HUES48 (cell line): ENCODE results near the gene PDHB.

Source experiments
- H3K27ac ChIP-seq: one replicate; pipeline ENCODE4 v1.7.0; 2013; ENCODE audit warnings: low read depth, low read length, inconsistent platforms
- H3K27me3 ChIP-seq: 2 replicates; pipeline ENCODE4 v1.6.1; 2013; ENCODE audit warnings: mild to moderate bottlenecking, low read length; ENCODE audit not compliant: control insufficient read depth, insufficient read depth
- H3K36me3 ChIP-seq: 2 replicates; pipeline ENCODE4 v1.6.1; 2013; ENCODE audit warnings: low read length; ENCODE audit not compliant: control insufficient read depth, insufficient read depth
- H3K4me1 ChIP-seq: 2 replicates; pipeline ENCODE4 v1.6.1; 2013; ENCODE audit warnings: mild to moderate bottlenecking, low read length; ENCODE audit not compliant: control insufficient read depth, insufficient read depth
- H3K4me3 ChIP-seq: 2 replicates; pipeline ENCODE4 v1.5.1; 2013; ENCODE audit warnings: mild to moderate bottlenecking, low read depth, low read length
- H3K9ac ChIP-seq: 2 replicates; pipeline ENCODE4 v1.6.1; 2013; ENCODE audit warnings: mild to moderate bottlenecking, low read depth, low read length, moderate library complexity
- H3K9me3 ChIP-seq: 2 replicates; pipeline ENCODE4 v1.6.1; 2013; ENCODE audit warnings: low read length; ENCODE audit not compliant: control insufficient read depth, insufficient read depth

PDHB gene

GRCh38 chr3:58417075-58417474, 16.6 kb downstream of the PDHB start:
- H3K36me3 ChIP-seq: peaks cover 6% of the 10 kb centered on the region; the same call in 1 of the 2 replicates

DNA sequence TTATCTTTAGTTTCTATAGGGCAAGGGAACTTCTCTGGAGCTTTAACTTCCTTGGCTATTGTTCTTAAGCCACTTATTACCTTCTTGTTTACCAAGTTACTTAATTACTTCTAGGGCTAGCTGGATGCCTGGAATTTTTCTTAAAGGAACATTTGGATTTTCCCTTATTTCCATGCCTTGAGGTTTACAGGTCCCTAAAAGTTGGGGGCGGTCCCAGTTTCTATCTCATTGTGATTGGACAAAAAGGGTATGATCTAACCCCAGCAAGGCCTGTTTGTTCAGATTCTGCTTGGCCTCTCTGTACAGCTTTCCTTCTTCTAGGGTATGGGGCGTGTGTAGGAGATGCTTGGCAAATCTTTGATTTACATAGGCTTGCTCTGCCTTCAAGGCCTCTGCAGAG, 17.4 kb downstream of the PDHB start:
- H3K9me3 ChIP-seq: no peaks in the 10 kb centered on the region
- H3K4me1 ChIP-seq: peaks cover 10% of the 10 kb centered on the region
- H3K27ac ChIP-seq: peak overlapping the region; percentile 43
- no peaks in the 10 kb centered on the region for H3K36me3 ChIP-seq
- no peaks in the 10 kb centered on the region for H3K27me3 ChIP-seq
- H3K4me3 ChIP-seq: no peak overlapping the region
- H3K9ac ChIP-seq: no peak overlapping the region

More at GRCh38 chr3:58417075-58417474, 16.6 kb downstream of the PDHB start:
- H3K4me3 ChIP-seq: no peak overlapping the region
- no peaks in the 10 kb centered on the region for H3K9me3 ChIP-seq
- no peak overlapping the region for H3K9ac ChIP-seq
- peaks cover 10% of the 10 kb centered on the region for H3K4me1 ChIP-seq
- H3K27ac ChIP-seq: peak overlapping the region; percentile 43
- no peaks in the 10 kb centered on the region for H3K27me3 ChIP-seq

- Histone ChIP-seq H3K36me3 (peaks cover 3% of the 10 kb centered on the region; the same call in 1 of the 2 replicates), H3K9ac (no peak overlapping the region)
Measured at GRCh38 chr3:58414538-58415197, 19.0 kb downstream of the PDHB start.

DNA sequence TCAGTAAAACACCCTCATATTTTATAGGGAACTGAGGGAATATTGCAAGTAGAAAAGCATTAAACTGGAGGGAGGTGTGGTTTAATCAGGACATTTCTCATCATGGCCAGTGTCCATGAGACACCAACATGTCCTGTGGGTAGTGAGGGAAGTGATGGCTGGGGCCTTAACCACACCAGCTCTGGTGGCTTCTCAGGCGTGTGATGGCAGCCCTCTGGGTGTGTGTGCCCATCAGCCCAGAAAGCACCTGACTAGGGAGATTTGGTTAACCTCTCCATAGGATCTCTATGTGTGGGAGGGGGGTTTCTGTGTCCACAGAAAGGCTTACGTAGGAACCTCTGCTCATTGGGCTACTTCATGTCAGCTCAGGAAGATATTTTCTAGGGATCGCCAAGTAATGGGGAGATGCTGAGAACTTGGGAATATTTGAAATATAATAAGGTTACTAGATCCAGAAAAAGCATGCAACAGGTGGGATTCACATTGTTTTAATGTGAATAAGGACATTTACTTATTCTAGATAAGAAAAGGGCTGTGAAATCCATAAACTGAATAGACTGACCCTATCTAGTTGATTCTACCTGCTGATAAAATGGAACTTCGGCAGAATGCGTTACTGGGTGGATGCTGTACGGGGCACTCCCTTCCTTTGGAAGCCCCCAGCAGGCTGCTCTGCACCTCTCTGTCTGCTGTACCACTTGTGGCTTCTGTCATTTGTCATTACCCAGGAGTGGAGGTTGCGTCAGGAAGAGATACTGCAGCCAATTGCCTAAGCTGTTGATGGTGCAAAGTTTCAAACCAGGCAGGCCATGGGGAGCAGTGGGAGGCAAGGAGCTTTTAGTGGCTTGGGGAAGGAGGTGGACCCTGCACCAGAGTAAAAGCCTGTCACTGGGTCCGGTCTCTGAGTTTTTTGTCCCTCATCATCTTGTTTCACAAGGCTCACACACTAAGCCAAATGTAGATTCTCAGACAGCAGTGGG, 21.5 kb downstream of the PDHB start:
- Histone ChIP-seq H3K27me3 (no peaks in the 10 kb centered on the region), H3K9ac (no peak overlapping the region), H3K9me3 (no peaks in the 10 kb centered on the region), H3K4me1 (peaks cover 10% of the 10 kb centered on the region), H3K27ac (no peak overlapping the region), H3K4me3 (no peak overlapping the region), H3K36me3 (peaks cover 3% of the 10 kb centered on the region; the same call in 1 of the 2 replicates)

More at GRCh38 chr3:58414538-58415197, 19.0 kb downstream of the PDHB start:
- Histone ChIP-seq H3K27me3 (no peaks in the 10 kb centered on the region), H3K4me1 (peaks cover 10% of the 10 kb centered on the region), H3K9me3 (no peaks in the 10 kb centered on the region), H3K27ac (no peak overlapping the region), H3K4me3 (no peak overlapping the region)

DNA sequence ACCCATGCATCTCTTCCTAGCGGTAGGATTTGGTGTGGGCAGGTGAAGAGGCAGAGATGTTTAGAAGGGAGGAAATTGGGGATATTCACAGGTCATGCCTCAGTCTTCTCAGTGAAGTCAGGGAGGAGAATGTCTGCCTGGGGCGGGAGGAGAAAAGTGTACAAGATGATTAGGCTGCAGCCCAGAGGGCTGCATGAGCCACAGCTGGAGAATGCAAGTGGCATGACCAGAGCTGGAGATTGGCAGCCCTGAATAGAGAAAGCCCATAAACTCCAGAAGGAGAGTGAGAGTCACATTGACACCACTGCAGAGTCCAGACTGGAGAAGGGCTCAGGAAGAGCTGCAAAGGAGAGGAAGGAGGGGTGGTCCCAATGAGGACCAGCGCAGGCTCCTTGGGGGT, 22.6 kb downstream of the PDHB start:
- H3K36me3 ChIP-seq: peaks cover 3% of the 10 kb centered on the region; the same call in 1 of the 2 replicates

GRCh38 chr3:58409663-58410062, 24.0 kb downstream of the PDHB start:
- no peak overlapping the region for H3K4me3 ChIP-seq
- H3K9me3 ChIP-seq: no peaks in the 10 kb centered on the region
- H3K4me1 ChIP-seq: peaks cover 6% of the 10 kb centered on the region; the same call in 1 of the 2 replicates
- H3K27ac ChIP-seq: no peak overlapping the region
- no peaks in the 10 kb centered on the region for H3K27me3 ChIP-seq
- H3K9ac ChIP-seq: no peak overlapping the region
- peaks cover 3% of the 10 kb centered on the region; the same call in 1 of the 2 replicates for H3K36me3 ChIP-seq

More for the DNA sequence above, 22.6 kb downstream of the PDHB start:
- Histone ChIP-seq H3K4me1 (peaks cover 9% of the 10 kb centered on the region), H3K9ac (no peak overlapping the region), H3K27me3 (no peaks in the 10 kb centered on the region), H3K9me3 (no peaks in the 10 kb centered on the region), H3K27ac (no peak overlapping the region), H3K4me3 (no peak overlapping the region)

DNA sequence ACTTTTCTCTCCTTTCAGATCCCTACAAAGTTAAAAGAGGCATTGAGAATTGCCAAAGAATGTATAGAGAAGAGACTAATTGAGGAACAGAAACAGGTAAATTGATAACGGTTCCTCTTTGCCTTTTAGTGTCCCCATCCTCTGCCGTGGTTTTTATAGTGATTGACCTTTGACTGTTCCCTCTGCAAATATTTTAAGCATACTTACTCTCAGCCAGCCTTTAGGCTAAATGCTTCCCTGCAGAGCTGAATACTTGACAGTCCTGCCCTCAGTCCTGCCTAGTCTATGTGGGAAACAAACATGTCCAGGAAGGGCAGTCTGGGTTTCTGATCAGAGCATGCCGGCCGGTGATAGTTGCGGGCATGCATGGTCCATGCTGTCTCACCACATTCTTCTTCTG, 24.7 kb downstream of the PDHB start:
- Histone ChIP-seq H3K9ac (no peak overlapping the region), H3K9me3 (no peaks in the 10 kb centered on the region), H3K4me3 (no peak overlapping the region), H3K27me3 (no peaks in the 10 kb centered on the region), H3K36me3 (peaks cover 3% of the 10 kb centered on the region; the same call in 1 of the 2 replicates), H3K4me1 (peaks cover 13% of the 10 kb centered on the region), H3K27ac (no peak overlapping the region)

DNA sequence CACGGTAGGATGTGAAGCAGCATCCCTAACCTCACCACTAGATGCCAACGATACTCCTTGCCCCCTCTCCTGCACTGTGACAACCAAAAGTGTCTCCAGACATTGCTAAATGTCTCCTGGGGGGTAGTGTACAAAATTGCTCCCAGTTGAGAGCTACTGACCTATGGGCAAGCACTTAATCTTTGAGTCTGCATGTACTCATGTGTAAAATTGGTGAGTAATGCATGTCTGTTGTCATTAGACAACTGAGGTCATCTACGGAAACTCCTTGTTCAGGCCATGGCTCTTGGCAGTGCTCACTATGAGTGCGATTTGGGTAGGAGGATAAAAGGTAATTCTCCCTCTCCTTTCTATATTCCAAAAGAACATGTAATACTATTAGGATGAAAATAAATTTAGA, 29.2 kb downstream of the PDHB start:
- Histone ChIP-seq H3K9ac (no peak overlapping the region), H3K4me1 (peaks cover 19% of the 10 kb centered on the region), H3K9me3 (no peaks in the 10 kb centered on the region), H3K27me3 (no peaks in the 10 kb centered on the region), H3K36me3 (no peaks in the 10 kb centered on the region), H3K27ac (no peak overlapping the region), H3K4me3 (no peak overlapping the region)

GRCh38 chr3:58403513-58404109, 30.0 kb downstream of the PDHB start:
- no peaks in the 10 kb centered on the region for H3K27me3 ChIP-seq
- no peak overlapping the region for H3K4me3 ChIP-seq
- no peaks in the 10 kb centered on the region for H3K36me3 ChIP-seq
- H3K27ac ChIP-seq: peak overlapping the region; percentile 44
- no peak overlapping the region for H3K9ac ChIP-seq
- H3K9me3 ChIP-seq: no peaks in the 10 kb centered on the region
- H3K4me1 ChIP-seq: peaks cover 19% of the 10 kb centered on the region

DNA sequence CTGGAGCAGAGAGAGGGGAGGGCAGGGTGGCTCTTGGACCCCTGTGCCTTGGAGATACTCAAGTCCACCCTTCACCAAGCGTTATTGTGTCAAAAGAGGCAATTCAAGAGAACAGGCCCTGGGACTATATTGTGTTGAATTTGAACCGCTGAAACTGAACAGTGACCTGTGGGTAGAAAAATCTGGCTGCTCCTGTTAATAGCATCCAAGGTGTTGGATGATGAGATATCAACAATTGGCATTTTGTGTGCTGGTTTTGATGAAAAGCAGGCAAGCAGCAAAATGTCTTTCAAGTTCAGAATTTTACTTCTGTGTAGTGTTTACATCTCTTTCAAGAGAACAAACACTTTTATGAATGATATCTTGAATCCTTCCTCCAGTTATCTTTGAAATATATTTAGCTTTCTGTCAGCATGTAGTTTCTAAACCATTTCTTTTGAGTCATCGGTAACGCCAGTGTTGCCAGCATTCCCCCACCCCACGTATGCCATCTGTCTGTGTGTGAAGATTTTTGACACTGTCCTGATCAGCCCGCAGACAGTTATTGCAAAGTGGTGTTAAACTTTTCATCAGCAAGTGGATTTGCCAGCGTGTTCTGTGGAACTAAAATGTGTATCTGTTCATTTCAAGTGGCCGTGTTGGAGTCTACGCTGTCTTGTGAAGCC, 34.8 kb downstream of the PDHB start:
- Histone ChIP-seq H3K9ac (no peak overlapping the region), H3K27me3 (no peaks in the 10 kb centered on the region), H3K9me3 (no peaks in the 10 kb centered on the region), H3K4me3 (no peak overlapping the region), H3K27ac (no peak overlapping the region), H3K36me3 (no peaks in the 10 kb centered on the region), H3K4me1 (peaks cover 27% of the 10 kb centered on the region)
